A673 (cell line): ENCODE data around the gene ZMYM4.

Experiments used
- CTCF ChIP-seq: fragments of 300-800, 200-600 bp; sonication (generic); conservative IDR thresholded peaks from 2 replicates; pipeline ENCODE4 v1.5.1; 2017; ENCODE audit warnings: low read depth, mild to moderate bottlenecking, antibody characterized with exemption, low read length, moderate library complexity, mixed read lengths
- EZH2 ChIP-seq: fragments of 200-600 bp; sonication (generic); IDR thresholded peaks from 2 replicates; pipeline ENCODE4 v1.6.1; 2017; ENCODE audit warnings: borderline replicate concordance, low read depth, mild to moderate bottlenecking, mixed read lengths, antibody characterized with exemption, low read length; ENCODE audit not compliant: poor library complexity, severe bottlenecking

- TF ChIP-seq CTCF: no peak
- no peak for TF ChIP-seq EZH2
These were observed 193.6 kb downstream of the ZMYM4 start for GRCh38 chr1:35461966-35462651.
